ENCODE measurements around the gene TMC8.
"Not testable (repeated sequence)": the region's sequence is repeated elsewhere in the genome, so short reads cannot be mapped to it uniquely, and the experiment has no call there.

The TMC8 gene

GRCh38 chr17:78135858-78136500 lies 5.4 kb downstream of the TMC8 start:
- DNase-seq (ENCODE audit: low read depth in 3 of 3), result no peak

GRCh38 chr17:78137392-78138203 lies 7.0 kb downstream of the TMC8 start:
- no peak for DNase-seq (ENCODE audit: low read depth in 3 of 3)

- no peak for DNase-seq (ENCODE audit: low read depth in 3 of 3)
Measured at GRCh38 chr17:78138204-78139060, 7.9 kb downstream of the TMC8 start.

GRCh38 chr17:78139861-78140168 lies 9.2 kb downstream of the TMC8 start:
- not testable (repeated sequence) for DNase-seq (ENCODE audit: low read depth in 3 of 3)

- DNase-seq (ENCODE audit: low read depth in 3 of 3), result peak; percentile 80 to 84 (median 84)
Measured at GRCh38 chr17:78140169-78141051, 9.8 kb downstream of the TMC8 start.

GRCh38 chr17:78141437-78142118 lies 11.0 kb downstream of the TMC8 start:
- DNase-seq (ENCODE audit: low read depth in 3 of 3), result no peak

GRCh38 chr17:78142119-78142861 lies 11.7 kb downstream of the TMC8 start:
- DNase-seq (ENCODE audit: low read depth in 3 of 3), result no peak

GRCh38 chr17:78143214-78144146 lies 12.9 kb downstream of the TMC8 start:
- DNase-seq (ENCODE audit: low read depth in 3 of 3), result no peak

GRCh38 chr17:78144147-78144719 lies 13.7 kb downstream of the TMC8 start:
- no peak for DNase-seq (ENCODE audit: low read depth in 3 of 3)

- DNase-seq (ENCODE audit: low read depth in 3 of 3), result no peak
Measured at GRCh38 chr17:78144736-78145641, 14.4 kb downstream of the TMC8 start.

GRCh38 chr17:78146471-78146869 lies 15.9 kb downstream of the TMC8 start:
- DNase-seq (ENCODE audit: low read depth in 3 of 3), result no peak

- DNase-seq (ENCODE audit: low read depth in 3 of 3), result no peak
Measured at GRCh38 chr17:78146881-78147280, 16.3 kb downstream of the TMC8 start.

- DNase-seq (ENCODE audit: low read depth in 3 of 3), result no peak
Measured at GRCh38 chr17:78147315-78147998, 16.9 kb downstream of the TMC8 start.

- no peak for DNase-seq (ENCODE audit: low read depth in 3 of 3)
Measured at GRCh38 chr17:78148286-78149016, 17.9 kb downstream of the TMC8 start.

- no peak for DNase-seq (ENCODE audit: low read depth in 3 of 3)
Measured at GRCh38 chr17:78151514-78152008, 21.0 kb downstream of the TMC8 start.

All from stimulated activated CD4-positive, alpha-beta T cell treated with anti-CD3 and anti-CD28 coated beads, TNF-alpha, amount 100 ng/mL, for 4 hours (primary cell).